Endodermal cell (in vitro differentiated cells): ENCODE data around the gene CDH23. TPM values are rescaled to one million over a fixed set of nuclear protein-coding genes. Genes with fewer than 3 reads are reported as not detected.

ENCODE experiments used
- DNase-seq: peaks from one replicate; pipeline ENCODE4 v3.0.0-alpha.2; 2017
- H3K27ac ChIP-seq: 2 replicates; pipeline ENCODE4 v1.5.1; 2013; ENCODE audit warnings: mild to moderate bottlenecking, low read depth, low read length, moderate library complexity
- H3K27me3 ChIP-seq: 2 replicates; pipeline ENCODE4 v1.6.1; 2013; ENCODE audit warnings: mild to moderate bottlenecking, low read length, moderate library complexity; ENCODE audit not compliant: insufficient read depth, control insufficient read depth, poor library complexity, severe bottlenecking
- H3K36me3 ChIP-seq: 2 replicates; pipeline ENCODE4 v1.7.0; 2013; ENCODE audit warnings: mild to moderate bottlenecking, low read length, moderate library complexity; ENCODE audit not compliant: control insufficient read depth, insufficient read depth
- H3K4me1 ChIP-seq: one replicate; pipeline ENCODE4 v1.7.0; 2013; ENCODE audit warnings: low read length; ENCODE audit not compliant: control insufficient read depth, insufficient read depth
- H3K4me3 ChIP-seq: 2 replicates; pipeline ENCODE4 v1.5.1; 2013; ENCODE audit warnings: mild to moderate bottlenecking, low read length, moderate library complexity
- H3K9ac ChIP-seq: 2 replicates; pipeline ENCODE4 v1.6.1; 2013; ENCODE audit warnings: mild to moderate bottlenecking, low read length, moderate library complexity; ENCODE audit not compliant: poor library complexity, severe bottlenecking; ENCODE audit errors: extremely low read depth
- H3K9me3 ChIP-seq: 2 replicates; pipeline ENCODE4 v1.6.1; 2013; ENCODE audit warnings: mild to moderate bottlenecking, low read length, moderate library complexity; ENCODE audit not compliant: control insufficient read depth
- H3K27ac Mint-ChIP-seq: 2 replicates; pipeline ENCODE4 v1.8.0; 2020; ENCODE audit warnings: mixed read lengths
- H3K27me3 Mint-ChIP-seq: 2 replicates; pipeline ENCODE4 v1.8.0; 2021; ENCODE audit warnings: mild to moderate bottlenecking, mixed read lengths; ENCODE audit not compliant: insufficient read depth
- H3K36me3 Mint-ChIP-seq: 2 replicates; pipeline ENCODE4 v1.8.0; 2020; ENCODE audit warnings: low read depth, mixed read lengths
- H3K4me1 Mint-ChIP-seq: 2 replicates; pipeline ENCODE4 v1.8.0; 2020; ENCODE audit warnings: mixed read lengths
- H3K4me3 Mint-ChIP-seq: 2 replicates; pipeline ENCODE4 v1.8.0; 2020; ENCODE audit warnings: mild to moderate bottlenecking, moderate library complexity, mixed read lengths
- H3K9me3 Mint-ChIP-seq: 2 replicates; pipeline ENCODE4 v1.8.0; 2020; ENCODE audit warnings: mild to moderate bottlenecking, mixed read lengths
- CTCF ChIP-seq: fragments of 200-600 bp; sonication (generic); conservative IDR thresholded peaks from 2 replicates; pipeline ENCODE4 v1.5.0; 2021; ENCODE audit warnings: antibody characterized with exemption, mild to moderate bottlenecking
- WGBS, 2 experiments: methylation state at CpG; one replicate each; pipeline versions ENCODE4 v1.1.5 to v1.1.7; 2013; ENCODE audit warnings: missing lambda C conversion rate in 2 of 2, mixed read lengths in 1 of 2; ENCODE audit not compliant: insufficient coverage in 1 of 2, insufficient read length in 1 of 2; 5-methylcytosine and 5-hydroxymethylcytosine counted together
- total RNA-seq, 2 donors: library from RNA; stranded (reverse); fragmentation: NEBNext Ultra II Directional in 1 of 2; extraction: Animal tissue kit (Norgen Biotek cat#: 25700) in 1 of 2; gene quantifications; 2 replicates in 1 of 2; 3 replicates in 1 of 2; pipeline ENCODE4 v1.2.1, GENCODE V29; 2021

Gene CDH23
- total RNA-seq, 2 donors from 2014 or later: 2.1 to 4.2 TPM

- H3K27ac ChIP-seq: no peak overlapping the region
- no peak overlapping the region for H3K27ac Mint-ChIP-seq
- no peaks in the 10 kb centered on the region for H3K4me1 ChIP-seq
- no peaks in the 10 kb centered on the region for H3K9me3 Mint-ChIP-seq
- no peaks in the 10 kb centered on the region for H3K27me3 Mint-ChIP-seq
- no peaks in the 10 kb centered on the region for H3K9me3 ChIP-seq
- no peak overlapping the region for H3K9ac ChIP-seq
- TF ChIP-seq CTCF: no peak
- 91 to 96% methylated on average over 4 of the region's 4 CpGs for WGBS, 2 experiments
- H3K4me3 Mint-ChIP-seq: no peak overlapping the region
- no peaks in the 10 kb centered on the region for H3K36me3 Mint-ChIP-seq
- no peaks in the 10 kb centered on the region for H3K27me3 ChIP-seq
- no peak overlapping the region for H3K4me3 ChIP-seq
- H3K36me3 ChIP-seq: no peaks in the 10 kb centered on the region
- peaks cover 3% of the 10 kb centered on the region for H3K4me1 Mint-ChIP-seq
- DNase-seq: no peak
Observed at GRCh38 chr10:71603754-71604153, 207.0 kb downstream of the CDH23 start.

GRCh38 chr10:71604324-71605018, 207.8 kb downstream of the CDH23 start:
- H3K36me3 ChIP-seq: no peaks in the 10 kb centered on the region
- Mint-ChIP-seq H3K4me3 (no peak overlapping the region), H3K36me3 (no peaks in the 10 kb centered on the region), H3K27ac (no peak overlapping the region), H3K9me3 (no peaks in the 10 kb centered on the region), H3K4me1 (peaks cover 11% of the 10 kb centered on the region), H3K27me3 (no peaks in the 10 kb centered on the region)
- DNase-seq: no peak
- no peak overlapping the region for H3K27ac ChIP-seq
- no peaks in the 10 kb centered on the region for H3K4me1 ChIP-seq
- no peaks in the 10 kb centered on the region for H3K27me3 ChIP-seq
- H3K9ac ChIP-seq: no peak overlapping the region
- H3K9me3 ChIP-seq: no peaks in the 10 kb centered on the region
- no peak overlapping the region for H3K4me3 ChIP-seq
- TF ChIP-seq CTCF: no peak
- 88 to 99% methylated on average over 6 to 8 of the region's 8 CpGs for WGBS, 2 experiments

- H3K27me3 Mint-ChIP-seq: no peaks in the 10 kb centered on the region
- Histone ChIP-seq H3K27me3 (no peaks in the 10 kb centered on the region), H3K36me3 (no peaks in the 10 kb centered on the region), H3K9me3 (no peaks in the 10 kb centered on the region), H3K9ac (no peak overlapping the region), H3K4me3 (no peak overlapping the region), H3K4me1 (no peaks in the 10 kb centered on the region), H3K27ac (no peak overlapping the region)
- H3K4me3 Mint-ChIP-seq: no peak overlapping the region
- H3K36me3 Mint-ChIP-seq: no peaks in the 10 kb centered on the region
- TF ChIP-seq CTCF: no peak
- H3K9me3 Mint-ChIP-seq: no peaks in the 10 kb centered on the region
- no peak overlapping the region for H3K27ac Mint-ChIP-seq
- peaks cover 13% of the 10 kb centered on the region for H3K4me1 Mint-ChIP-seq
- WGBS, 2 experiments: 82 to 89% methylated on average over 1 to 2 of the region's 2 CpGs
- no peak for DNase-seq
Observed at GRCh38 chr10:71605263-71605962, 208.7 kb downstream of the CDH23 start.
